Nephron (organoid): ENCODE measurements around the gene NT5DC1.
A peak's percentile ranks its signal among the peaks of the same experiment; 100 is the strongest.

ENCODE experiments used
- H3K27ac Mint-ChIP-seq, 3 experiments: 2 replicates each; pipeline ENCODE4 v1.8.0; 2020; ENCODE audit warnings: mixed read lengths in 3 of 3, mild to moderate bottlenecking in 2 of 3, moderate library complexity in 1 of 3
- H3K27me3 Mint-ChIP-seq: 2 replicates; pipeline ENCODE4 v1.8.0; 2021; ENCODE audit warnings: low read depth, mild to moderate bottlenecking, moderate library complexity, mixed read lengths
- H3K36me3 Mint-ChIP-seq: 2 replicates; pipeline ENCODE4 v1.8.0; 2020; ENCODE audit warnings: low read depth, mixed read lengths
- H3K4me1 Mint-ChIP-seq: 2 replicates; pipeline ENCODE4 v1.8.0; 2020; ENCODE audit warnings: mixed read lengths
- H3K4me3 Mint-ChIP-seq, 3 experiments: 2 replicates each; pipeline ENCODE4 v1.8.0; 2020; ENCODE audit warnings: mild to moderate bottlenecking in 3 of 3, mixed read lengths in 3 of 3, moderate library complexity in 2 of 3
- H3K9me3 Mint-ChIP-seq: 2 replicates; pipeline ENCODE4 v1.8.0; 2020; ENCODE audit warnings: mixed read lengths
- CTCF ChIP-seq, 3 experiments: fragments of 200-600 bp; sonication (generic); IDR thresholded peaks; one replicate each; pipeline ENCODE4 v1.5.0; 2021; ENCODE audit warnings: antibody characterized with exemption in 3 of 3; ENCODE audit not compliant: unreplicated experiment in 3 of 3

The NT5DC1 gene

GRCh38 chr6:116268589-116269293 is 168.1 kb downstream of the NT5DC1 start:
- H3K36me3 Mint-ChIP-seq = peaks cover 38% of the 10 kb centered on the region
- H3K27ac Mint-ChIP-seq = no peak overlapping the region
- TF ChIP-seq CTCF (IDR thresholded peaks at IDR 0.05; ENCODE audit: unreplicated experiment in 3 of 3) = peak; percentile 89 to 96 (median 92)
- no peak overlapping the region for H3K4me3 Mint-ChIP-seq
- H3K27me3 Mint-ChIP-seq = no peaks in the 10 kb centered on the region
- peaks cover 6% of the 10 kb centered on the region for H3K9me3 Mint-ChIP-seq
- H3K4me1 Mint-ChIP-seq = peaks cover 9% of the 10 kb centered on the region

GRCh38 chr6:116271149-116271708 is 170.6 kb downstream of the NT5DC1 start:
- no peak overlapping the region for H3K27ac Mint-ChIP-seq
- no peaks in the 10 kb centered on the region for H3K9me3 Mint-ChIP-seq
- H3K4me3 Mint-ChIP-seq = no peak overlapping the region
- H3K27me3 Mint-ChIP-seq = no peaks in the 10 kb centered on the region
- H3K4me1 Mint-ChIP-seq = peaks cover 15% of the 10 kb centered on the region
- H3K36me3 Mint-ChIP-seq = peaks cover 36% of the 10 kb centered on the region
- TF ChIP-seq CTCF (IDR thresholded peaks at IDR 0.05; ENCODE audit: unreplicated experiment in 3 of 3) = no peak

GRCh38 chr6:116277124-116277523 is 176.5 kb downstream of the NT5DC1 start:
- H3K27me3 Mint-ChIP-seq = no peaks in the 10 kb centered on the region
- H3K27ac Mint-ChIP-seq = peak overlapping the region; percentile 73 to 99 (median 93)
- TF ChIP-seq CTCF (IDR thresholded peaks at IDR 0.05; ENCODE audit: unreplicated experiment in 3 of 3) = no peak
- no peaks in the 10 kb centered on the region for H3K9me3 Mint-ChIP-seq
- H3K4me1 Mint-ChIP-seq = peaks cover 56% of the 10 kb centered on the region
- H3K4me3 Mint-ChIP-seq = peak overlapping the region; percentile 96 to 100 (median 100)
- peaks cover 49% of the 10 kb centered on the region for H3K36me3 Mint-ChIP-seq

GRCh38 chr6:116278481-116278829 is 177.8 kb downstream of the NT5DC1 start:
- H3K9me3 Mint-ChIP-seq = no peaks in the 10 kb centered on the region
- no peak for TF ChIP-seq CTCF (IDR thresholded peaks at IDR 0.05; ENCODE audit: unreplicated experiment in 3 of 3)
- no peaks in the 10 kb centered on the region for H3K27me3 Mint-ChIP-seq
- H3K27ac Mint-ChIP-seq = peak overlapping the region; percentile 99 to 100 (median 100)
- peak overlapping the region; percentile 96 to 100 (median 100) for H3K4me3 Mint-ChIP-seq
- H3K36me3 Mint-ChIP-seq = peaks cover 41% of the 10 kb centered on the region
- peaks cover 60% of the 10 kb centered on the region for H3K4me1 Mint-ChIP-seq

- Mint-ChIP-seq H3K27ac (peak overlapping the region; percentile 99 to 100 (median 100)), H3K9me3 (no peaks in the 10 kb centered on the region), H3K4me1 (peaks cover 60% of the 10 kb centered on the region), H3K4me3 (peak overlapping the region; percentile 96 to 100 (median 100)), H3K27me3 (no peaks in the 10 kb centered on the region), H3K36me3 (peaks cover 39% of the 10 kb centered on the region)
- TF ChIP-seq CTCF (IDR thresholded peaks at IDR 0.05; ENCODE audit: unreplicated experiment in 3 of 3) = no peak
Observed at GRCh38 chr6:116278854-116279231, 178.2 kb downstream of the NT5DC1 start.
